H1 (cell line): ENCODE results near the gene PDIA2. TPM values are rescaled to one million over a fixed set of nuclear protein-coding genes. Genes with fewer than 3 reads are reported as not detected.

Experiments
- CTCF ChIA-PET: fragments of 300-600 bp; sonication (Branson Sonifier 250); formaldehyde crosslinking; loops from one replicate; lab custom pipeline; 2021; ENCODE audit not compliant: partially characterized antibody; lab: Charles Lee
- POLR2A ChIA-PET: fragments of 300-600 bp; sonication (Branson Sonifier 250); formaldehyde crosslinking; loops from one replicate; lab custom pipeline; 2021; ENCODE audit warnings: inconsistent platforms; ENCODE audit not compliant: partially characterized antibody; lab: Charles Lee
- DNase-seq, 2 experiments: peaks; one replicate each; pipeline versions ENCODE4 v3.0.0 to v3.0.0-alpha.2; 2010 to 2022; ENCODE audit warnings: low spot score in 2 of 2, low read depth in 1 of 2, mixed read lengths in 1 of 2
- FAIRE-seq: peaks from 2 replicates; lab custom pipeline; 2011; peaks lifted over from hg19 to GRCh38; lab: Jason Lieb, UNC
- H2AFZ ChIP-seq: 2 replicates; pipeline ENCODE4 v1.8.1; 2012; ENCODE audit warnings: low read length, inconsistent platforms
- H2AK5ac ChIP-seq: 2 replicates; pipeline ENCODE4 v1.6.1; 2013; ENCODE audit warnings: low read depth, low read length
- H2BK120ac ChIP-seq: replicated peaks from 2 replicates; pipeline ENCODE3; 2013; ENCODE audit warnings: low read depth, low read length, inconsistent platforms
- H2BK12ac ChIP-seq: 2 replicates; pipeline ENCODE4 v1.6.1; 2013; ENCODE audit warnings: low read depth, low read length
- H2BK15ac ChIP-seq: 2 replicates; pipeline ENCODE4 v1.6.1; 2013; ENCODE audit warnings: low read length
- H2BK20ac ChIP-seq: 2 replicates; pipeline ENCODE4 v1.6.1; 2013; ENCODE audit warnings: low read length
- H2BK5ac ChIP-seq: 2 replicates; pipeline ENCODE4 v1.6.1; 2013; ENCODE audit warnings: low read depth, low read length
- H3K14ac ChIP-seq: 2 replicates; pipeline ENCODE4 v1.6.1; 2013; ENCODE audit warnings: inconsistent platforms; ENCODE audit not compliant: insufficient read length
- H3K18ac ChIP-seq: 2 replicates; pipeline ENCODE4 v1.6.1; 2013; ENCODE audit warnings: low read length; ENCODE audit errors: extremely low read depth
- H3K23ac ChIP-seq: 2 replicates; pipeline ENCODE4 v1.6.1; 2013; ENCODE audit warnings: inconsistent platforms; ENCODE audit not compliant: insufficient read length
- H3K23me2 ChIP-seq: 2 replicates; pipeline ENCODE4 v1.6.1; 2013; ENCODE audit warnings: low read depth, low read length
- H3K27ac ChIP-seq: 2 replicates; pipeline ENCODE4 v1.6.1; 2011; ENCODE audit warnings: low read depth, low read length, inconsistent platforms
- H3K27me3 ChIP-seq, 4 experiments: replicated peaks in 1 of 4; 1 replicate in 1 of 4; 2 replicates in 3 of 4; pipeline versions ENCODE4 v1.6.1 to v1.8.1; 2011 to 2013; ENCODE audit warnings: low read length in 3 of 4, mild to moderate bottlenecking in 3 of 4, inconsistent platforms in 2 of 4, mixed read lengths in 2 of 4, moderate library complexity in 1 of 4; ENCODE audit not compliant: control insufficient read depth in 3 of 4, insufficient read depth in 3 of 4; ENCODE audit errors: extremely low read depth in 1 of 4
- H3K36me3 ChIP-seq, 4 experiments: 2 replicates each; pipeline versions ENCODE4 v1.6.1 to v1.8.1; 2011 to 2013; ENCODE audit warnings: mild to moderate bottlenecking in 4 of 4, low read length in 3 of 4, moderate library complexity in 2 of 4, control low read depth in 1 of 4, inconsistent platforms in 1 of 4; ENCODE audit not compliant: insufficient read depth in 4 of 4, control insufficient read depth in 2 of 4
- H3K4ac ChIP-seq: replicated peaks from 2 replicates; pipeline ENCODE3; 2013; ENCODE audit warnings: low read length, low read depth, mixed read lengths, inconsistent platforms; ENCODE audit not compliant: insufficient read length
- H3K4me1 ChIP-seq, 4 experiments: replicated peaks in 1 of 4; 1 replicate in 1 of 4; 2 replicates in 3 of 4; pipeline versions ENCODE4 v1.6.1 to v1.8.1; 2011 to 2013; ENCODE audit warnings: low read length in 3 of 4, inconsistent platforms in 2 of 4, mixed read lengths in 1 of 4; ENCODE audit not compliant: insufficient read depth in 4 of 4, control insufficient read depth in 3 of 4
- H3K4me2 ChIP-seq, 2 experiments: 2 replicates each; pipeline versions ENCODE4 v1.6.1 to v1.8.1; 2011 to 2013; ENCODE audit warnings: low read depth in 2 of 2, low read length in 2 of 2, control low read depth in 1 of 2, inconsistent platforms in 1 of 2, mild to moderate bottlenecking in 1 of 2; ENCODE audit not compliant: insufficient read depth in 1 of 2
- H3K4me3 ChIP-seq, 4 experiments: fragments of 200-600, 300-600 bp in 1 of 4; sonication (generic), shearing (Covaris generic), sonication (Bioruptor Twin) in 1 of 4; 2 replicates each; pipeline versions ENCODE4 v1.5.1 to v1.8.1; 2011 to 2016; ENCODE audit warnings: low read length in 4 of 4, low read depth in 3 of 4, control low read depth in 2 of 4, inconsistent platforms in 2 of 4, mild to moderate bottlenecking in 2 of 4, mixed read lengths in 1 of 4, moderate library complexity in 1 of 4; ENCODE audit not compliant: insufficient read depth in 2 of 4; ENCODE audit errors: extremely low read depth in 1 of 4
- H3K56ac ChIP-seq: replicated peaks from 2 replicates; pipeline ENCODE3; 2013; ENCODE audit warnings: low read depth, mild to moderate bottlenecking, mixed read lengths, low read length, inconsistent platforms; ENCODE audit not compliant: insufficient read length
- H3K79me1 ChIP-seq: 2 replicates; pipeline ENCODE4 v1.6.1; 2013; ENCODE audit warnings: low read depth, low read length, control low read depth
- H3K79me2 ChIP-seq, 2 experiments: 2 replicates each; pipeline versions ENCODE4 v1.6.1 to v1.8.1; 2012 to 2013; ENCODE audit warnings: low read length in 2 of 2, mild to moderate bottlenecking in 2 of 2, inconsistent platforms in 1 of 2; ENCODE audit not compliant: insufficient read depth in 2 of 2, control insufficient read depth in 1 of 2
- H3K9ac ChIP-seq, 4 experiments: replicated peaks in 1 of 4; 1 replicate in 1 of 4; 2 replicates in 3 of 4; pipeline versions ENCODE4 v1.6.1 to v1.8.1; 2011 to 2013; ENCODE audit warnings: low read depth in 3 of 4, low read length in 3 of 4, control low read depth in 2 of 4, mild to moderate bottlenecking in 2 of 4, moderate library complexity in 2 of 4, inconsistent platforms in 1 of 4; ENCODE audit errors: extremely low read depth in 1 of 4
- H3K9me3 ChIP-seq, 2 experiments: 2 replicates each; pipeline versions ENCODE4 v1.6.1 to v1.8.1; 2012 to 2013; ENCODE audit warnings: mild to moderate bottlenecking in 2 of 2, moderate library complexity in 2 of 2, control low read depth in 1 of 2, inconsistent platforms in 1 of 2, low read depth in 1 of 2, low read length in 1 of 2, mixed read lengths in 1 of 2; ENCODE audit not compliant: insufficient read depth in 2 of 2
- H4K20me1 ChIP-seq, 2 experiments: replicated peaks in 1 of 2; 2 replicates each; pipeline versions ENCODE3 to v1.8.1; 2011 to 2013; ENCODE audit warnings: inconsistent platforms in 2 of 2, low read length in 2 of 2, mild to moderate bottlenecking in 1 of 2; ENCODE audit not compliant: insufficient read depth in 2 of 2, control insufficient read depth in 1 of 2
- H4K5ac ChIP-seq: 2 replicates; pipeline ENCODE4 v1.6.1; 2013; ENCODE audit warnings: low read length, low read depth, mixed read lengths, inconsistent platforms; ENCODE audit not compliant: insufficient read length
- H4K8ac ChIP-seq: 2 replicates; pipeline ENCODE4 v1.8.0; 2013; ENCODE audit warnings: mild to moderate bottlenecking, moderate library complexity, low read length, inconsistent platforms; ENCODE audit not compliant: insufficient read depth; ENCODE audit errors: extremely low read depth
- H4K91ac ChIP-seq: replicated peaks from 2 replicates; pipeline ENCODE3; 2013; ENCODE audit warnings: low read length, mixed read lengths, inconsistent platforms; ENCODE audit not compliant: insufficient read length
- EGR1 ChIP-seq: IDR thresholded peaks from 2 replicates; pipeline ENCODE4 v1.6.1; 2011; ENCODE audit warnings: low read depth, low read length, borderline replicate concordance
- EZH2 ChIP-seq: fragments of 200-600 bp; sonication (generic); IDR thresholded peaks from 2 replicates; pipeline ENCODE4 v1.7.1; 2012; ENCODE audit warnings: low read depth, mild to moderate bottlenecking, moderate library complexity, low read length, inconsistent platforms; ENCODE audit not compliant: severe bottlenecking
- HDAC2 ChIP-seq, 2 experiments: fragments of 300-600 bp in 1 of 2; sonication (generic) in 1 of 2; IDR thresholded peaks; 2 replicates each; pipeline ENCODE4 v1.6.1; 2011 to 2012; ENCODE audit warnings: low read depth in 2 of 2, low read length in 2 of 2, mild to moderate bottlenecking in 2 of 2, moderate library complexity in 2 of 2, borderline replicate concordance in 1 of 2, inconsistent platforms in 1 of 2
- NANOG ChIP-seq: IDR thresholded peaks from 2 replicates; pipeline ENCODE4 v1.6.1; 2011; ENCODE audit warnings: low read length, low read depth, mild to moderate bottlenecking, inconsistent platforms; ENCODE audit not compliant: insufficient read depth, poor library complexity, severe bottlenecking
- RNF2 ChIP-seq: fragments of 200-900, 300-1000 bp; sonication (generic); IDR thresholded peaks from 2 replicates; pipeline ENCODE4 v1.7.1; 2016; ENCODE audit warnings: borderline replicate concordance, low read depth, mild to moderate bottlenecking, antibody characterized with exemption, low read length; ENCODE audit not compliant: poor library complexity, severe bottlenecking; ENCODE audit errors: missing control alignments
- SP1 ChIP-seq: IDR thresholded peaks from 2 replicates; pipeline ENCODE4 v1.6.1; 2011; ENCODE audit warnings: low read depth, low read length
- TBP ChIP-seq: IDR thresholded peaks from 2 replicates; pipeline ENCODE4 v1.6.1; 2011; ENCODE audit warnings: low read depth, low read length, improper control_type of control experiment
- TCF12 ChIP-seq: IDR thresholded peaks from 2 replicates; pipeline ENCODE4 v1.6.1; 2011; ENCODE audit warnings: low read depth, mild to moderate bottlenecking, low read length
- WGBS, 2 experiments: shearing (Covaris generic) in 1 of 2; methylation state at CpG; one replicate each; pipeline versions ENCODE4 v1.1.6 to v1.1.7; 2013 to 2015; ENCODE audit warnings: low lambda C conversion rate in 2 of 2, mixed read lengths in 2 of 2, inconsistent platforms in 1 of 2, low coverage in 1 of 2, missing lambda C conversion rate in 1 of 2; ENCODE audit not compliant: insufficient replicate concordance in 2 of 2, insufficient coverage in 1 of 2, insufficient read length in 1 of 2; ENCODE audit errors: extremely low coverage in 1 of 2, missing lambda C conversion rate in 1 of 2; 5-methylcytosine and 5-hydroxymethylcytosine counted together
- polyA plus RNA-seq, 7 experiments: library from polyadenylated mRNA; depleted of rRNA in 3 of 7; stranded (reverse) in 5 of 7; unstranded in 2 of 7; fragments of >200 nt in 5 of 7; fragments of 200-250 nt in 2 of 7; gene quantifications; 1 replicate in 5 of 7; 2 replicates in 1 of 7; 4 replicates in 1 of 7; pipeline versions ENCODE4 v1.2.1 to v1.2.3, GENCODE V29; 2011 to 2013; ENCODE audit warnings: missing spikeins in 2 of 7, mixed read lengths in 2 of 7
- total RNA-seq: library from RNA; stranded (reverse); fragmentation: NEBNext Ultra II Directional; extraction: Animal tissue kit (Norgen Biotek cat#: 25700); gene quantifications from 2 replicates; pipeline ENCODE4 v1.2.1, GENCODE V29; 2021
- TF ChIP-seq, protein P1 (sequence below): IDR thresholded peaks from 2 replicates; pipeline ENCODE4 v1.6.1; 2012; ENCODE audit warnings: low read length, inconsistent platforms

PDIA2 gene
- total and polyA plus RNA-seq, 2 of the 8 experiments (the other 6 are each of a cell fraction or from before 2014, with no cell fraction given) = 0.34 to 0.50 TPM

GRCh38 chr16:290681-291405 lies 7.9 kb downstream of the PDIA2 start:
- FAIRE-seq (no peak), DNase-seq (no peak)
- H3K9ac ChIP-seq = no peak overlapping the region
- no peak overlapping the region for H4K5ac ChIP-seq
- H3K14ac ChIP-seq = no peak overlapping the region
- H3K4me1 ChIP-seq = no peaks in the 10 kb centered on the region
- H3K79me1 ChIP-seq = no peaks in the 10 kb centered on the region; the same call in 1 of the 2 replicates
- ChIA-PET CTCF (interaction anchor here (1.0 to 2.0 kb wide), 2 partner anchors 28 to 71 kb away, joined by 3 to 4 read pairs; no protein-coding TSS in a partner anchor), POLR2A (interaction anchor here (0.6 to 1.3 kb wide), 3 partner anchors 9 to 61 kb away, joined by 3 read pairs; no protein-coding TSS in a partner anchor)
- WGBS, 2 experiments = 96% methylated on average over 38 of the region's 50 CpGs; no CpG with 5 or more reads in 1 of the 2 experiments
- H3K56ac ChIP-seq = no peak overlapping the region
- no peak overlapping the region for H3K4me2 ChIP-seq
- H2BK20ac ChIP-seq = no peak overlapping the region
- H3K27ac ChIP-seq = no peak overlapping the region
- H2BK15ac ChIP-seq = no peak overlapping the region
- H4K91ac ChIP-seq = no peak overlapping the region
- no peak overlapping the region for H2BK120ac ChIP-seq
- no peak overlapping the region for H3K18ac ChIP-seq
- no peak overlapping the region for H2AFZ ChIP-seq
- no peak overlapping the region for H4K8ac ChIP-seq
- no peak overlapping the region for H3K4ac ChIP-seq
- no peak overlapping the region for H2BK5ac ChIP-seq
- H3K23ac ChIP-seq = no peak overlapping the region
- H3K27me3 ChIP-seq = no peaks in the 10 kb centered on the region
- peaks cover 7 to 24% (median 8%) of the 10 kb centered on the region in 4 experiments; a peak in 6 of 8 replicates for H3K36me3 ChIP-seq
- H3K9me3 ChIP-seq = peaks cover 0 to 5% of the 10 kb centered on the region in 2 experiments; a peak in 1 of 4 replicates
- no peak overlapping the region for H2BK12ac ChIP-seq
- no peak overlapping the region for H2AK5ac ChIP-seq
- H4K20me1 ChIP-seq = peaks cover 0 to 6% of the 10 kb centered on the region in 2 experiments
- no peaks in the 10 kb centered on the region for H3K79me2 ChIP-seq
- no peaks in the 10 kb centered on the region for H3K23me2 ChIP-seq
- no peak overlapping the region for H3K4me3 ChIP-seq
- TF ChIP-seq RNF2 (no peak), NANOG (no peak), HDAC2 (IDR thresholded peaks at IDR 0.05; ENCODE audit: borderline replicate concordance in 1 of 2, low read depth in 2 of 2, low read length in 2 of 2) (no peak), TBP (no peak), EZH2 (no peak), EGR1 (no peak), TCF12 (no peak), SP1 (no peak)
- TF ChIP-seq, protein P1, sequence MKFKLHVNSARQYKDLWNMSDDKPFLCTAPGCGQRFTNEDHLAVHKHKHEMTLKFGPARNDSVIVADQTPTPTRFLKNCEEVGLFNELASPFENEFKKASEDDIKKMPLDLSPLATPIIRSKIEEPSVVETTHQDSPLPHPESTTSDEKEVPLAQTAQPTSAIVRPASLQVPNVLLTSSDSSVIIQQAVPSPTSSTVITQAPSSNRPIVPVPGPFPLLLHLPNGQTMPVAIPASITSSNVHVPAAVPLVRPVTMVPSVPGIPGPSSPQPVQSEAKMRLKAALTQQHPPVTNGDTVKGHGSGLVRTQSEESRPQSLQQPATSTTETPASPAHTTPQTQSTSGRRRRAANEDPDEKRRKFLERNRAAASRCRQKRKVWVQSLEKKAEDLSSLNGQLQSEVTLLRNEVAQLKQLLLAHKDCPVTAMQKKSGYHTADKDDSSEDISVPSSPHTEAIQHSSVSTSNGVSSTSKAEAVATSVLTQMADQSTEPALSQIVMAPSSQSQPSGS = no peak
